RWPE2 (cell line): Measurements from ENCODE around the gene NAGA.
"Not testable (repeated sequence)": the region's sequence is repeated elsewhere in the genome, so short reads cannot be mapped to it uniquely, and the experiment has no call there.

Experiments used
- ATAC-seq: fragments of 200-7000 bp; cut with Tn5 transposase; 3 replicates; pipeline ENCODE4 v1.9.1; 2021; ENCODE audit warnings: low read depth
- DNase-seq: peaks from one replicate; pipeline ENCODE4 v3.0.0-alpha.2; 2020; ENCODE audit warnings: low spot score
- H3K27ac ChIP-seq: fragments of 450-650 bp; 2 replicates; pipeline ENCODE4 v1.5.1; 2017; ENCODE audit warnings: mild to moderate bottlenecking; ENCODE audit not compliant: poor library complexity, severe bottlenecking
- H3K27me3 ChIP-seq: fragments of 250-450 bp; sonication (Bioruptor Pico); 2 replicates; pipeline ENCODE4 v1.5.1; 2021; ENCODE audit warnings: mild to moderate bottlenecking, moderate library complexity; ENCODE audit not compliant: insufficient read depth, poor library complexity, severe bottlenecking
- H3K36me3 ChIP-seq: fragments of 250-450 bp; sonication (Bioruptor Pico); 2 replicates; pipeline ENCODE4 v1.5.1; 2020; ENCODE audit warnings: low read depth, mild to moderate bottlenecking, moderate library complexity
- H3K4me1 ChIP-seq: fragments of 250-450 bp; sonication (Bioruptor Pico); 2 replicates; pipeline ENCODE4 v1.5.1; 2021; ENCODE audit warnings: mild to moderate bottlenecking, moderate library complexity; ENCODE audit not compliant: insufficient read depth, poor library complexity, severe bottlenecking
- H3K4me3 ChIP-seq: fragments of 250-450 bp; sonication (Bioruptor Pico); 2 replicates; pipeline ENCODE4 v1.5.1; 2021; ENCODE audit warnings: mild to moderate bottlenecking, moderate library complexity; ENCODE audit not compliant: severe bottlenecking
- H3K9me3 ChIP-seq: fragments of 250-450 bp; sonication (Bioruptor Pico); 2 replicates; pipeline ENCODE4 v1.5.1; 2021; ENCODE audit warnings: mild to moderate bottlenecking, moderate library complexity; ENCODE audit not compliant: severe bottlenecking
- TF ChIP-seq, protein P1 (sequence below): fragments of 450-650 bp; IDR thresholded peaks from one replicate; pipeline ENCODE4 v1.5.1; 2017; ENCODE audit warnings: mild to moderate bottlenecking, moderate library complexity; ENCODE audit not compliant: poor library complexity, severe bottlenecking

Gene NAGA

DNA sequence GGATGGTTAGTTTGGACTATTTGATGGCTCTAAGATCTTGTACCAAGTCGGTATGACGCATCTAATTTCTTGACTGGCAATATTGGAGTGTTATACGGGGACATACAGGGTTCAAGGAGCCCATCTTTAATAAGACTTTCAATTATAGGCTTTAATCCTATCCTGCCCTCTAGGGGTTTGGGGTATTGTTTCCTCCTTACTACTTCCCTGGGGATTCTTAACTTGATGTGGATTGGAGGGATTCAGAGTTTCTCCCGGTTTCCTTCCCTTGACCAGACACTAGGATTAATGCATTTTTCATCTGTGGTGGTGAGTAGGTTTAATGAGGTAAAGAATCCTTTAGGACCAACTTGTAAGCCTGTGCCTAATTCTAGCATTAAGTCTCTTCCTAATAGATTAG, 41.2 kb upstream of the NAGA start:
- Histone ChIP-seq H3K4me3 (no peak overlapping the region), H3K9me3 (peaks cover 5% of the 10 kb centered on the region), H3K27ac (no peak overlapping the region), H3K27me3 (no peaks in the 10 kb centered on the region), H3K4me1 (no peaks in the 10 kb centered on the region), H3K36me3 (no peaks in the 10 kb centered on the region)
- TF ChIP-seq, protein P1, sequence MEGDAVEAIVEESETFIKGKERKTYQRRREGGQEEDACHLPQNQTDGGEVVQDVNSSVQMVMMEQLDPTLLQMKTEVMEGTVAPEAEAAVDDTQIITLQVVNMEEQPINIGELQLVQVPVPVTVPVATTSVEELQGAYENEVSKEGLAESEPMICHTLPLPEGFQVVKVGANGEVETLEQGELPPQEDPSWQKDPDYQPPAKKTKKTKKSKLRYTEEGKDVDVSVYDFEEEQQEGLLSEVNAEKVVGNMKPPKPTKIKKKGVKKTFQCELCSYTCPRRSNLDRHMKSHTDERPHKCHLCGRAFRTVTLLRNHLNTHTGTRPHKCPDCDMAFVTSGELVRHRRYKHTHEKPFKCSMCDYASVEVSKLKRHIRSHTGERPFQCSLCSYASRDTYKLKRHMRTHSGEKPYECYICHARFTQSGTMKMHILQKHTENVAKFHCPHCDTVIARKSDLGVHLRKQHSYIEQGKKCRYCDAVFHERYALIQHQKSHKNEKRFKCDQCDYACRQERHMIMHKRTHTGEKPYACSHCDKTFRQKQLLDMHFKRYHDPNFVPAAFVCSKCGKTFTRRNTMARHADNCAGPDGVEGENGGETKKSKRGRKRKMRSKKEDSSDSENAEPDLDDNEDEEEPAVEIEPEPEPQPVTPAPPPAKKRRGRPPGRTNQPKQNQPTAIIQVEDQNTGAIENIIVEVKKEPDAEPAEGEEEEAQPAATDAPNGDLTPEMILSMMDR: no peak
- DNase-seq: no peak
- no peak for ATAC-seq

DNA sequence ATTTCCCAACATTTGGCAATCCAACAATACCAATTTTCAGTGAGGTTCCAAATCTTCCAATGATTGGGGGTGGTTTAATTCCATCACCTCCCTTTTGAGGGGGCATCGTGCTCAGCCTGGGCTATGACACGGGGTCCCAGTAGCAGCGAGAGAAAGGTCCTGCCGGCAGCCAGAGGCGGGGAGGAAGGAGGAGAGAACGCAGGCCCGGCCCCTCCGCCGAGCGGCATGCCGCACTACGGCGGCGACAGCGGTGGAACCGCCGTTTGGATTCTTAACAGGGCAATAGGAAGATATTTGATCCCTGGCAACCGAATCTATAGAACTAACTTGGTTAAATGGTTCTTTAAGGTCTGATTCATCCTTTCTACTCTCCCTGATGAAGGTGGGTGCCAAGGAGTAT, 38.2 kb upstream of the NAGA start:
- H3K9me3 ChIP-seq: peaks cover 6% of the 10 kb centered on the region
- no peak for ATAC-seq
- no peaks in the 10 kb centered on the region for H3K4me1 ChIP-seq
- DNase-seq: no peak
- TF ChIP-seq, protein P1: no peak
- H3K36me3 ChIP-seq: no peaks in the 10 kb centered on the region
- H3K27ac ChIP-seq: no peak overlapping the region
- no peak overlapping the region for H3K4me3 ChIP-seq
- H3K27me3 ChIP-seq: no peaks in the 10 kb centered on the region

DNA sequence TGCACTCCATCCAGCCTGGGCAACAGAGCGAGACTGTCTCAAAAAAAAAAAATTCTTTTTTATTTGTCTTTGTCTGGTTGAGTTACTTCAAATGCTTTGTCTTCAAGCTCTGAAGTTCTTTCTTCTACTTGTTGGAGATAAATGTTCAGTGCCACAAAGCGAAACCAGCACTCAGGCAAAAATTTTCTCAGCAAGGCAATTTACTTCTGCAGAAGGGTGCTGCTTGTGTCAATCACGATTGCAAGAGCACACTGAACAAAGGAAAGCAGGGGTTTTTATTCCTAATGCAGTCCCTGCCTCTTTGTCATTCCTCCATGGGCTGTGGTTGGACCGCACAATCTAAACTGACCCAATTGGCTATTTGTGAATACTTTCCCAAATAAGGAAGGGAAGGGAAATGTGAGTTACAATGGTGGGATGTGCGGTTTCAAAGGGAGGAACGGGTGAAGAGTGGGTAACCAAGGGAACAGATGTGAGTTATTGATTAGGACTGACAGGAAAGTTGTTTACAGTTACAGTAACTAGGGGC, 33.8 kb upstream of the NAGA start:
- ATAC-seq, H3K27me3 ChIP-seq, DNase-seq, H3K4me1 ChIP-seq, H3K9me3 ChIP-seq, H3K36me3 ChIP-seq, H3K4me3 ChIP-seq, H3K27ac ChIP-seq: not testable (repeated sequence)

DNA sequence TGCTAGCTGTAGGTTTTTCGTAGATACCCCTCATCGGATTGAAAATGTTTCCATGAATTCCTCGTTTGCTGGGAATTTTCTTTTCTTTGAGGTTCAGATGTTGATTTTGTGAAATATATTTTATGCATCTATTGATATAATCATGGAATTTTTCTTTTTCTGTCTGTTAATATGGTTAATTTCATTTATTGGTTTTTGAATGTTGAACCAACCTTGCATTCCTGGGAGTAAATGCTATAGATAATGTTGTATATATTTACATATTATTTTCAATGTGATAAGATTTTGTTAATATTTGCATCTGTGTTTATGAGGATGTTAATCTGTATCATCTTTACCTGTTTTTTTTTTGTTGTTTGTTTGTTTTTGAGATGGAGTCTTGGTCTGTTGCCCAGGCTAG, 30.6 kb upstream of the NAGA start:
- no peak overlapping the region for H3K4me3 ChIP-seq
- no peak overlapping the region for H3K27ac ChIP-seq
- H3K27me3 ChIP-seq: no peaks in the 10 kb centered on the region
- no peak for ATAC-seq
- no peaks in the 10 kb centered on the region for H3K36me3 ChIP-seq
- H3K9me3 ChIP-seq: peaks cover 9% of the 10 kb centered on the region
- TF ChIP-seq, protein P1: no peak
- H3K4me1 ChIP-seq: no peaks in the 10 kb centered on the region
- DNase-seq: no peak

DNA sequence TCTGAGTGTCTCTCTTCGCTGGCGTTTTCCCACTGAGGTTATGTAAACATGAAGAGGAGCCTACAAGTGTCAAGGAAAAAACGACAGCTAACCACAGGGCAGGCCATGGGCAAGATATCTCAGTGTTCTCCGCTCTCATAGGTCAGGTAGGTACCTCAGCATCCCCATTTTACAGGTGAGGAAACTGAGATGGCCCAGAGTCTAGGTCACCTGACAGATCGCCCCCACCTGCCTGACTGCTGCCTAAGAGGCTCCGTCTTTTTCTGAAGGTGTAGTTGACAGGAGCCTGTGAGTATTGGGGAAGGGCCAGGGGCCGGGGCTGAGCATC, 20.8 kb upstream of the NAGA start:
- Histone ChIP-seq H3K27ac (peak overlapping the region; percentile 64), H3K36me3 (peaks cover 17% of the 10 kb centered on the region), H3K27me3 (no peaks in the 10 kb centered on the region), H3K4me1 (no peaks in the 10 kb centered on the region), H3K4me3 (peak overlapping the region; percentile 65), H3K9me3 (no peaks in the 10 kb centered on the region)
- DNase-seq (no peak), ATAC-seq (no peak)
- TF ChIP-seq, protein P1: no peak
